Measurements from ENCODE around the gene TM7SF2. TPM values are rescaled to one million over a fixed set of nuclear protein-coding genes. Genes with fewer than 3 reads are reported as not detected.

The TM7SF2 gene
- total and polyA plus RNA-seq, 2 of the 13 experiments (the other 11 are each of a cell fraction or from before 2014, with no cell fraction given), result 56.0 to 66.9 TPM

- TF ChIP-seq RBAK (CRISPR knock-in tag; IDR thresholded peaks at IDR 0.05) (no peak), MLLT10 (CRISPR knock-in tag; IDR thresholded peaks at IDR 0.05) (no peak), PAF1 (CRISPR knock-in tag; IDR thresholded peaks at IDR 0.05) (no peak), ZNF143 (CRISPR knock-in tag; IDR thresholded peaks at IDR 0.05) (no peak), ZNF816 (CRISPR knock-in tag; IDR thresholded peaks at IDR 0.05; ENCODE audit: borderline replicate concordance) (no peak), HDAC6 (IDR thresholded peaks at IDR 0.05; ENCODE audit: low read depth, low read length) (no peak), NFIB (CRISPR knock-in tag; IDR thresholded peaks at IDR 0.05; ENCODE audit: borderline replicate concordance) (no peak), RBM22 (optimal IDR thresholded peaks at IDR 0.05; ENCODE audit: low read length) (peak; percentile 45), CBX2 (IDR thresholded peaks at IDR 0.05; ENCODE audit: low read depth, low read length) (no peak), CBX2 (CRISPR knock-in tag; IDR thresholded peaks at IDR 0.05; ENCODE audit: low read depth) (no peak), REPIN1 (CRISPR knock-in tag; IDR thresholded peaks at IDR 0.05; ENCODE audit: borderline replicate concordance, low read depth) (peak; percentile 75; the same call in 1 of the 2 replicates), NCOR1 (IDR thresholded peaks at IDR 0.05; ENCODE audit: borderline replicate concordance, low read length) (no peak), TOE1 (CRISPR knock-in tag; IDR thresholded peaks at IDR 0.05) (no peak), ZFYVE20 (CRISPR knock-in tag; IDR thresholded peaks at IDR 0.05; ENCODE audit: borderline replicate concordance, low read depth) (no peak), FOXO4 (CRISPR knock-in tag; conservative IDR thresholded peaks at IDR 0.05) (no peak), CHD4 (IDR thresholded peaks at IDR 0.05; ENCODE audit: borderline replicate concordance, low read length) (no peak), HMG20B (CRISPR knock-in tag; conservative IDR thresholded peaks at IDR 0.05) (no peak), HNRNPUL1 (IDR thresholded peaks at IDR 0.05; ENCODE audit: low read depth, low read length) (no peak)
- TF ChIP-seq, protein P1, sequence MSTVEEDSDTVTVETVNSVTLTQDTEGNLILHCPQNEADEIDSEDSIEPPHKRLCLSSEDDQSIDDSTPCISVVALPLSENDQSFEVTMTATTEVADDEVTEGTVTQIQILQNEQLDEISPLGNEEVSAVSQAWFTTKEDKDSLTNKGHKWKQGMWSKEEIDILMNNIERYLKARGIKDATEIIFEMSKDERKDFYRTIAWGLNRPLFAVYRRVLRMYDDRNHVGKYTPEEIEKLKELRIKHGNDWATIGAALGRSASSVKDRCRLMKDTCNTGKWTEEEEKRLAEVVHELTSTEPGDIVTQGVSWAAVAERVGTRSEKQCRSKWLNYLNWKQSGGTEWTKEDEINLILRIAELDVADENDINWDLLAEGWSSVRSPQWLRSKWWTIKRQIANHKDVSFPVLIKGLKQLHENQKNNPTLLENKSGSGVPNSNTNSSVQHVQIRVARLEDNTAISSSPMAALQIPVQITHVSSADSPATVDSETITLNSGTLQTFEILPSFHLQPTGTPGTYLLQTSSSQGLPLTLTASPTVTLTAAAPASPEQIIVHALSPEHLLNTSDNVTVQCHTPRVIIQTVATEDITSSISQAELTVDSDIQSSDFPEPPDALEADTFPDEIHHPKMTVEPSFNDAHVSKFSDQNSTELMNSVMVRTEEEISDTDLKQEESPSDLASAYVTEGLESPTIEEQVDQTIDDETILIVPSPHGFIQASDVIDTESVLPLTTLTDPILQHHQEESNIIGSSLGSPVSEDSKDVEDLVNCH (CRISPR knock-in tag; IDR thresholded peaks at IDR 0.05), result no peak
- TF ChIP-seq, protein P2, sequence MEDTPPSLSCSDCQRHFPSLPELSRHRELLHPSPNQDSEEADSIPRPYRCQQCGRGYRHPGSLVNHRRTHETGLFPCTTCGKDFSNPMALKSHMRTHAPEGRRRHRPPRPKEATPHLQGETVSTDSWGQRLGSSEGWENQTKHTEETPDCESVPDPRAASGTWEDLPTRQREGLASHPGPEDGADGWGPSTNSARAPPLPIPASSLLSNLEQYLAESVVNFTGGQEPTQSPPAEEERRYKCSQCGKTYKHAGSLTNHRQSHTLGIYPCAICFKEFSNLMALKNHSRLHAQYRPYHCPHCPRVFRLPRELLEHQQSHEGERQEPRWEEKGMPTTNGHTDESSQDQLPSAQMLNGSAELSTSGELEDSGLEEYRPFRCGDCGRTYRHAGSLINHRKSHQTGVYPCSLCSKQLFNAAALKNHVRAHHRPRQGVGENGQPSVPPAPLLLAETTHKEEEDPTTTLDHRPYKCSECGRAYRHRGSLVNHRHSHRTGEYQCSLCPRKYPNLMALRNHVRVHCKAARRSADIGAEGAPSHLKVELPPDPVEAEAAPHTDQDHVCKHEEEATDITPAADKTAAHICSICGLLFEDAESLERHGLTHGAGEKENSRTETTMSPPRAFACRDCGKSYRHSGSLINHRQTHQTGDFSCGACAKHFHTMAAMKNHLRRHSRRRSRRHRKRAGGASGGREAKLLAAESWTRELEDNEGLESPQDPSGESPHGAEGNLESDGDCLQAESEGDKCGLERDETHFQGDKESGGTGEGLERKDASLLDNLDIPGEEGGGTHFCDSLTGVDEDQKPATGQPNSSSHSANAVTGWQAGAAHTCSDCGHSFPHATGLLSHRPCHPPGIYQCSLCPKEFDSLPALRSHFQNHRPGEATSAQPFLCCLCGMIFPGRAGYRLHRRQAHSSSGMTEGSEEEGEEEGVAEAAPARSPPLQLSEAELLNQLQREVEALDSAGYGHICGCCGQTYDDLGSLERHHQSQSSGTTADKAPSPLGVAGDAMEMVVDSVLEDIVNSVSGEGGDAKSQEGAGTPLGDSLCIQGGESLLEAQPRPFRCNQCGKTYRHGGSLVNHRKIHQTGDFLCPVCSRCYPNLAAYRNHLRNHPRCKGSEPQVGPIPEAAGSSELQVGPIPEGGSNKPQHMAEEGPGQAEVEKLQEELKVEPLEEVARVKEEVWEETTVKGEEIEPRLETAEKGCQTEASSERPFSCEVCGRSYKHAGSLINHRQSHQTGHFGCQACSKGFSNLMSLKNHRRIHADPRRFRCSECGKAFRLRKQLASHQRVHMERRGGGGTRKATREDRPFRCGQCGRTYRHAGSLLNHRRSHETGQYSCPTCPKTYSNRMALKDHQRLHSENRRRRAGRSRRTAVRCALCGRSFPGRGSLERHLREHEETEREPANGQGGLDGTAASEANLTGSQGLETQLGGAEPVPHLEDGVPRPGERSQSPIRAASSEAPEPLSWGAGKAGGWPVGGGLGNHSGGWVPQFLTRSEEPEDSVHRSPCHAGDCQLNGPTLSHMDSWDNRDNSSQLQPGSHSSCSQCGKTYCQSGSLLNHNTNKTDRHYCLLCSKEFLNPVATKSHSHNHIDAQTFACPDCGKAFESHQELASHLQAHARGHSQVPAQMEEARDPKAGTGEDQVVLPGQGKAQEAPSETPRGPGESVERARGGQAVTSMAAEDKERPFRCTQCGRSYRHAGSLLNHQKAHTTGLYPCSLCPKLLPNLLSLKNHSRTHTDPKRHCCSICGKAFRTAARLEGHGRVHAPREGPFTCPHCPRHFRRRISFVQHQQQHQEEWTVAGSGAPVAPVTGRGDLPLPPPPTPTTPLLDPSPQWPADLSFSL (CRISPR knock-in tag; IDR thresholded peaks at IDR 0.05), result no peak
Observed at GRCh38 chr11:65112546-65113360, 1.1 kb downstream of the TM7SF2 start (continued).

Measured in HepG2 (cell line).